Measurements from ENCODE around the gene AGBL4.

DNA sequence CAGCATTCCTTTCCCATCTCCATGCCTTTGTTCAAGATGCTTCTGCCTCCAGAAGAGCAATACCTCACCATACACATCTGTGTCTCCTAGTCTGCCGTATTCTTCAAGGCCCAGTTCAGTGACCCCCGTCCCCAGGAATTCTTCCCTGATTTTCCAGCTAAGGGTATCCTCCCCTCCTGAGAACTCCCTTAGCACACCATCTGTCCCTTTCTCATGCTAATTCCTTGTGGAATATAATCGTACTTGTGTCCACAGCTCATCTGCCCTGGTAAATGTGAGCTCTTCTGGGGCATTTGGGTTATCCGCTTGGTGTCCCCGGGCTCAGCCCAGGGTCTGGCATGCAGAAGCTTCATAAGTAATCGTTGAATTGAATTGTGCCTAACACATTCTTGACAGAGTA is 1288.0 kb downstream of the AGBL4 start:
- TF ChIP-seq POLR2A (IDR thresholded peaks at IDR 0.05; ENCODE audit: low read depth, low read length) (no peak), TAF1 (IDR thresholded peaks at IDR 0.05; ENCODE audit: borderline replicate concordance, low read depth, low read length) (no peak), POLR2AphosphoS5 (IDR thresholded peaks at IDR 0.05; ENCODE audit: low read depth, low read length) (no peak)

Data from GM12892 (cell line).